H1 (cell line): Measurements from ENCODE around the gene PPFIA4. TPM values are rescaled to one million over a fixed set of nuclear protein-coding genes. Genes with fewer than 3 reads are reported as not detected.

ENCODE experiments used
- CTCF ChIA-PET: fragments of 300-600 bp; sonication (Branson Sonifier 250); formaldehyde crosslinking; loops from one replicate; lab custom pipeline; 2021; ENCODE audit not compliant: partially characterized antibody; lab: Charles Lee
- POLR2A ChIA-PET: fragments of 300-600 bp; sonication (Branson Sonifier 250); formaldehyde crosslinking; loops from one replicate; lab custom pipeline; 2021; ENCODE audit warnings: inconsistent platforms; ENCODE audit not compliant: partially characterized antibody; lab: Charles Lee
- DNase-seq, 2 experiments: peaks; one replicate each; pipeline versions ENCODE4 v3.0.0 to v3.0.0-alpha.2; 2010 to 2022; ENCODE audit warnings: low spot score in 2 of 2, low read depth in 1 of 2, mixed read lengths in 1 of 2
- FAIRE-seq: peaks from 2 replicates; lab custom pipeline; 2011; peaks lifted over from hg19 to GRCh38; lab: Jason Lieb, UNC
- H2AFZ ChIP-seq: 2 replicates; pipeline ENCODE4 v1.8.1; 2012; ENCODE audit warnings: low read length, inconsistent platforms
- H2AK5ac ChIP-seq: 2 replicates; pipeline ENCODE4 v1.6.1; 2013; ENCODE audit warnings: low read depth, low read length
- H2BK120ac ChIP-seq: replicated peaks from 2 replicates; pipeline ENCODE3; 2013; ENCODE audit warnings: low read depth, low read length, inconsistent platforms
- H2BK12ac ChIP-seq: 2 replicates; pipeline ENCODE4 v1.6.1; 2013; ENCODE audit warnings: low read depth, low read length
- H2BK15ac ChIP-seq: 2 replicates; pipeline ENCODE4 v1.6.1; 2013; ENCODE audit warnings: low read length
- H2BK20ac ChIP-seq: 2 replicates; pipeline ENCODE4 v1.6.1; 2013; ENCODE audit warnings: low read length
- H2BK5ac ChIP-seq: 2 replicates; pipeline ENCODE4 v1.6.1; 2013; ENCODE audit warnings: low read depth, low read length
- H3K14ac ChIP-seq: 2 replicates; pipeline ENCODE4 v1.6.1; 2013; ENCODE audit warnings: inconsistent platforms; ENCODE audit not compliant: insufficient read length
- H3K18ac ChIP-seq: 2 replicates; pipeline ENCODE4 v1.6.1; 2013; ENCODE audit warnings: low read length; ENCODE audit errors: extremely low read depth
- H3K23ac ChIP-seq: 2 replicates; pipeline ENCODE4 v1.6.1; 2013; ENCODE audit warnings: inconsistent platforms; ENCODE audit not compliant: insufficient read length
- H3K23me2 ChIP-seq: 2 replicates; pipeline ENCODE4 v1.6.1; 2013; ENCODE audit warnings: low read depth, low read length
- H3K27ac ChIP-seq: 2 replicates; pipeline ENCODE4 v1.6.1; 2011; ENCODE audit warnings: low read depth, low read length, inconsistent platforms
- H3K27me3 ChIP-seq, 4 experiments: replicated peaks in 1 of 4; 1 replicate in 1 of 4; 2 replicates in 3 of 4; pipeline versions ENCODE4 v1.6.1 to v1.8.1; 2011 to 2013; ENCODE audit warnings: low read length in 3 of 4, mild to moderate bottlenecking in 3 of 4, inconsistent platforms in 2 of 4, mixed read lengths in 2 of 4, moderate library complexity in 1 of 4; ENCODE audit not compliant: control insufficient read depth in 3 of 4, insufficient read depth in 3 of 4; ENCODE audit errors: extremely low read depth in 1 of 4
- H3K36me3 ChIP-seq, 4 experiments: 2 replicates each; pipeline versions ENCODE4 v1.6.1 to v1.8.1; 2011 to 2013; ENCODE audit warnings: mild to moderate bottlenecking in 4 of 4, low read length in 3 of 4, moderate library complexity in 2 of 4, control low read depth in 1 of 4, inconsistent platforms in 1 of 4; ENCODE audit not compliant: insufficient read depth in 4 of 4, control insufficient read depth in 2 of 4
- H3K4ac ChIP-seq: replicated peaks from 2 replicates; pipeline ENCODE3; 2013; ENCODE audit warnings: low read length, low read depth, mixed read lengths, inconsistent platforms; ENCODE audit not compliant: insufficient read length
- H3K4me1 ChIP-seq, 4 experiments: replicated peaks in 1 of 4; 1 replicate in 1 of 4; 2 replicates in 3 of 4; pipeline versions ENCODE4 v1.6.1 to v1.8.1; 2011 to 2013; ENCODE audit warnings: low read length in 3 of 4, inconsistent platforms in 2 of 4, mixed read lengths in 1 of 4; ENCODE audit not compliant: insufficient read depth in 4 of 4, control insufficient read depth in 3 of 4
- H3K4me2 ChIP-seq, 2 experiments: 2 replicates each; pipeline versions ENCODE4 v1.6.1 to v1.8.1; 2011 to 2013; ENCODE audit warnings: low read depth in 2 of 2, low read length in 2 of 2, control low read depth in 1 of 2, inconsistent platforms in 1 of 2, mild to moderate bottlenecking in 1 of 2; ENCODE audit not compliant: insufficient read depth in 1 of 2
- H3K4me3 ChIP-seq, 4 experiments: fragments of 200-600, 300-600 bp in 1 of 4; sonication (generic), shearing (Covaris generic), sonication (Bioruptor Twin) in 1 of 4; 2 replicates each; pipeline versions ENCODE4 v1.5.1 to v1.8.1; 2011 to 2016; ENCODE audit warnings: low read length in 4 of 4, low read depth in 3 of 4, control low read depth in 2 of 4, inconsistent platforms in 2 of 4, mild to moderate bottlenecking in 2 of 4, mixed read lengths in 1 of 4, moderate library complexity in 1 of 4; ENCODE audit not compliant: insufficient read depth in 2 of 4; ENCODE audit errors: extremely low read depth in 1 of 4
- H3K56ac ChIP-seq: replicated peaks from 2 replicates; pipeline ENCODE3; 2013; ENCODE audit warnings: low read depth, mild to moderate bottlenecking, mixed read lengths, low read length, inconsistent platforms; ENCODE audit not compliant: insufficient read length
- H3K79me1 ChIP-seq: 2 replicates; pipeline ENCODE4 v1.6.1; 2013; ENCODE audit warnings: low read depth, low read length, control low read depth
- H3K79me2 ChIP-seq, 2 experiments: 2 replicates each; pipeline versions ENCODE4 v1.6.1 to v1.8.1; 2012 to 2013; ENCODE audit warnings: low read length in 2 of 2, mild to moderate bottlenecking in 2 of 2, inconsistent platforms in 1 of 2; ENCODE audit not compliant: insufficient read depth in 2 of 2, control insufficient read depth in 1 of 2
- H3K9ac ChIP-seq, 4 experiments: replicated peaks in 1 of 4; 1 replicate in 1 of 4; 2 replicates in 3 of 4; pipeline versions ENCODE4 v1.6.1 to v1.8.1; 2011 to 2013; ENCODE audit warnings: low read depth in 3 of 4, low read length in 3 of 4, control low read depth in 2 of 4, mild to moderate bottlenecking in 2 of 4, moderate library complexity in 2 of 4, inconsistent platforms in 1 of 4; ENCODE audit errors: extremely low read depth in 1 of 4
- H3K9me3 ChIP-seq, 2 experiments: 2 replicates each; pipeline versions ENCODE4 v1.6.1 to v1.8.1; 2012 to 2013; ENCODE audit warnings: mild to moderate bottlenecking in 2 of 2, moderate library complexity in 2 of 2, control low read depth in 1 of 2, inconsistent platforms in 1 of 2, low read depth in 1 of 2, low read length in 1 of 2, mixed read lengths in 1 of 2; ENCODE audit not compliant: insufficient read depth in 2 of 2
- H4K20me1 ChIP-seq, 2 experiments: replicated peaks in 1 of 2; 2 replicates each; pipeline versions ENCODE3 to v1.8.1; 2011 to 2013; ENCODE audit warnings: inconsistent platforms in 2 of 2, low read length in 2 of 2, mild to moderate bottlenecking in 1 of 2; ENCODE audit not compliant: insufficient read depth in 2 of 2, control insufficient read depth in 1 of 2
- H4K5ac ChIP-seq: 2 replicates; pipeline ENCODE4 v1.6.1; 2013; ENCODE audit warnings: low read length, low read depth, mixed read lengths, inconsistent platforms; ENCODE audit not compliant: insufficient read length
- H4K8ac ChIP-seq: 2 replicates; pipeline ENCODE4 v1.8.0; 2013; ENCODE audit warnings: mild to moderate bottlenecking, moderate library complexity, low read length, inconsistent platforms; ENCODE audit not compliant: insufficient read depth; ENCODE audit errors: extremely low read depth
- H4K91ac ChIP-seq: replicated peaks from 2 replicates; pipeline ENCODE3; 2013; ENCODE audit warnings: low read length, mixed read lengths, inconsistent platforms; ENCODE audit not compliant: insufficient read length
- CEBPB ChIP-seq: IDR thresholded peaks from 2 replicates; pipeline ENCODE4 v1.6.1; 2012; ENCODE audit warnings: low read depth, low read length
- CHD1 ChIP-seq: IDR thresholded peaks from 2 replicates; pipeline ENCODE4 v1.6.1; 2012; ENCODE audit warnings: low read depth, low read length, improper control_type of control experiment
- CTBP2 ChIP-seq: IDR thresholded peaks from 2 replicates; pipeline ENCODE4 v1.7.0; 2011; ENCODE audit warnings: borderline replicate concordance, mild to moderate bottlenecking, moderate library complexity, mixed read lengths, low read length; ENCODE audit not compliant: insufficient read depth, insufficient read length
- EGR1 ChIP-seq: IDR thresholded peaks from 2 replicates; pipeline ENCODE4 v1.6.1; 2011; ENCODE audit warnings: low read depth, low read length, borderline replicate concordance
- KDM4A ChIP-seq: IDR thresholded peaks from one replicate; pipeline ENCODE4 v1.7.1; 2012; ENCODE audit warnings: low read depth, mild to moderate bottlenecking, moderate library complexity, low read length, inconsistent platforms; ENCODE audit not compliant: severe bottlenecking
- MAX ChIP-seq: IDR thresholded peaks from 2 replicates; pipeline ENCODE4 v1.6.1; 2012; ENCODE audit warnings: inconsistent platforms
- NRF1 ChIP-seq: IDR thresholded peaks from 2 replicates; pipeline ENCODE4 v1.6.1; 2011; ENCODE audit warnings: mild to moderate bottlenecking, low read depth, low read length, improper control_type of control experiment
- POLR2A ChIP-seq, 2 experiments: IDR thresholded peaks; 1 replicate in 1 of 2; 2 replicates in 1 of 2; pipeline ENCODE4 v1.6.1; 2011; ENCODE audit warnings: low read depth in 2 of 2, low read length in 2 of 2, mild to moderate bottlenecking in 2 of 2; ENCODE audit errors: control extremely low read depth in 1 of 2
- SIN3A ChIP-seq, 2 experiments: IDR thresholded peaks in 1 of 2; conservative IDR thresholded peaks in 1 of 2; 2 replicates each; pipeline ENCODE4 v1.6.1; 2011 to 2012; ENCODE audit warnings: low read length in 2 of 2, improper control_type of control experiment in 1 of 2, low read depth in 1 of 2, mild to moderate bottlenecking in 1 of 2
- SRF ChIP-seq: IDR thresholded peaks from 2 replicates; pipeline ENCODE4 v1.6.1; 2011; ENCODE audit warnings: mild to moderate bottlenecking, low read depth, low read length, moderate library complexity
- TBP ChIP-seq: IDR thresholded peaks from 2 replicates; pipeline ENCODE4 v1.6.1; 2011; ENCODE audit warnings: low read depth, low read length, improper control_type of control experiment
- TEAD4 ChIP-seq: IDR thresholded peaks from 2 replicates; pipeline ENCODE4 v1.6.1; 2012; ENCODE audit warnings: low read depth, low read length, inconsistent platforms, mixed read lengths
- ZNF274 ChIP-seq: IDR thresholded peaks from 2 replicates; pipeline ENCODE4 v1.7.0; 2012; ENCODE audit warnings: low read length, borderline replicate concordance; ENCODE audit errors: extremely low read depth
- WGBS, 2 experiments: shearing (Covaris generic) in 1 of 2; methylation state at CpG; one replicate each; pipeline versions ENCODE4 v1.1.6 to v1.1.7; 2013 to 2015; ENCODE audit warnings: low lambda C conversion rate in 2 of 2, mixed read lengths in 2 of 2, inconsistent platforms in 1 of 2, low coverage in 1 of 2, missing lambda C conversion rate in 1 of 2; ENCODE audit not compliant: insufficient replicate concordance in 2 of 2, insufficient coverage in 1 of 2, insufficient read length in 1 of 2; ENCODE audit errors: extremely low coverage in 1 of 2, missing lambda C conversion rate in 1 of 2; 5-methylcytosine and 5-hydroxymethylcytosine counted together
- polyA plus RNA-seq, 7 experiments: library from polyadenylated mRNA; depleted of rRNA in 3 of 7; stranded (reverse) in 5 of 7; unstranded in 2 of 7; fragments of >200 nt in 5 of 7; fragments of 200-250 nt in 2 of 7; gene quantifications; 1 replicate in 5 of 7; 2 replicates in 1 of 7; 4 replicates in 1 of 7; pipeline versions ENCODE4 v1.2.1 to v1.2.3, GENCODE V29; 2011 to 2013; ENCODE audit warnings: missing spikeins in 2 of 7, mixed read lengths in 2 of 7
- total RNA-seq: library from RNA; stranded (reverse); fragmentation: NEBNext Ultra II Directional; extraction: Animal tissue kit (Norgen Biotek cat#: 25700); gene quantifications from 2 replicates; pipeline ENCODE4 v1.2.1, GENCODE V29; 2021

PPFIA4 gene
- total and polyA plus RNA-seq, 2 of the 8 experiments (the other 6 are each of a cell fraction or from before 2014, with no cell fraction given) = 9.0 to 9.9 TPM

DNA sequence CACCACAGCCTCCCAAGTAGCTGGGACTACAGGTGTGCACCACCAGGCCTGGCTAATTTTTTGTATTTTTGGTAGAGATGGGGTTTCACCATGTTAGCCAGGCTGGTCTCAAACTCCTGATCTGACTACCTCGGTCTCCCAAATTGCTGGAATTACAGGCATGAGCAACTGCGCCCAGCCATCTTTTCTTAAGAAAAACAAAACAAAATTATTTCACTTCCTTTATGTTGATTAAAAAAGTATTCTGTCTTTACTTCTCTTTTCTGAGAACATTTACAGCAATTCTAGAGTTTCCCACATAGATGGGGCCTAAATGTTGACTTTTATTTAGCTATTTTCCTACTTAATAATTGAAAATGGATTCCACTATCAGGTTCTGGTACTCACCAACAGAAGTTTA, 36.4 kb upstream of the PPFIA4 start:
- no peak overlapping the region for H3K23ac ChIP-seq
- H2BK120ac ChIP-seq = no peak overlapping the region
- TF ChIP-seq ZNF274 (no peak), KDM4A (no peak), NRF1 (no peak), CTBP2 (no peak), SRF (no peak), TBP (no peak), EGR1 (no peak), MAX (no peak), SIN3A (conservative IDR thresholded peaks at IDR 0.05 in 1 of 2, IDR thresholded peaks at IDR 0.05 in 1 of 2; ENCODE audit: low read depth in 1 of 2, low read length in 2 of 2) (no peak), POLR2A (IDR thresholded peaks at IDR 0.05; ENCODE audit: control extremely low read depth in 1 of 2, low read depth in 2 of 2, low read length in 2 of 2) (no peak), CHD1 (no peak), TEAD4 (no peak), CEBPB (no peak)
- H3K18ac ChIP-seq = no peak overlapping the region
- H3K9me3 ChIP-seq = no peaks in the 10 kb centered on the region
- CTCF ChIA-PET = interaction anchor here (1.0 to 5.6 kb wide), 4 partner anchors 8 to 35 kb away, joined by 3 to 43 read pairs (median 4); no protein-coding TSS in a partner anchor
- no peak overlapping the region for H4K8ac ChIP-seq
- no peak overlapping the region for H2BK20ac ChIP-seq
- H3K27ac ChIP-seq = no peak overlapping the region
- no peak overlapping the region for H3K4ac ChIP-seq
- H4K20me1 ChIP-seq = no peaks in the 10 kb centered on the region
- no peak overlapping the region for H3K14ac ChIP-seq
- H3K9ac ChIP-seq = no peak overlapping the region
- H4K91ac ChIP-seq = no peak overlapping the region
- no peak overlapping the region for H2AK5ac ChIP-seq
- H3K36me3 ChIP-seq = no peaks in the 10 kb centered on the region
- DNase-seq (no peak), FAIRE-seq (no peak)
- H3K27me3 ChIP-seq = no peaks in the 10 kb centered on the region
- H2BK15ac ChIP-seq = no peak overlapping the region
- whole genome bisulfite sequencing, 2 experiments = 90% methylated on average over 2 of the region's 2 CpGs; no CpG with 5 or more reads in 1 of the 2 experiments
- no peaks in the 10 kb centered on the region for H3K4me1 ChIP-seq
- H3K79me1 ChIP-seq = no peaks in the 10 kb centered on the region
- no peak overlapping the region for H4K5ac ChIP-seq
- no peak overlapping the region for H3K56ac ChIP-seq
- no peak overlapping the region for H3K4me3 ChIP-seq
- no peak overlapping the region for H3K4me2 ChIP-seq
- no peak overlapping the region for H2BK12ac ChIP-seq
- H3K79me2 ChIP-seq = no peaks in the 10 kb centered on the region
- POLR2A ChIA-PET = interaction anchor here (1.0 to 2.6 kb wide), 2 partner anchors 8 to 17 kb away, joined by 3 to 8 read pairs; partner anchors contain the start of gene TMEM183A
- no peak overlapping the region for H2AFZ ChIP-seq
- no peaks in the 10 kb centered on the region for H3K23me2 ChIP-seq
- no peak overlapping the region for H2BK5ac ChIP-seq
